Neural crest cell (in vitro differentiated cells): ENCODE measurements around the gene PSMB3. TPM values are rescaled to one million over a fixed set of nuclear protein-coding genes. Genes with fewer than 3 reads are reported as not detected.
A peak's percentile ranks its signal among the peaks of the same experiment; 100 is the strongest.

Experiments used
- DNase-seq: peaks from one replicate; pipeline ENCODE4 v3.0.0; 2021; ENCODE audit warnings: low read depth, mixed read lengths, low spot score
- H3K27ac Mint-ChIP-seq: one replicate; pipeline ENCODE4 v1.8.0; 2021; ENCODE audit warnings: mild to moderate bottlenecking, mixed read lengths; ENCODE audit not compliant: unreplicated experiment
- H3K27me3 Mint-ChIP-seq: 2 replicates; pipeline ENCODE4 v1.8.0; 2021; ENCODE audit warnings: low read depth, mild to moderate bottlenecking, mixed read lengths
- H3K36me3 Mint-ChIP-seq: 2 replicates; pipeline ENCODE4 v1.8.0; 2021; ENCODE audit warnings: low read depth, mild to moderate bottlenecking, mixed read lengths
- H3K4me1 Mint-ChIP-seq: 2 replicates; pipeline ENCODE4 v1.8.0; 2021; ENCODE audit warnings: mixed read lengths
- H3K4me3 Mint-ChIP-seq: one replicate; pipeline ENCODE4 v1.8.0; 2021; ENCODE audit warnings: mild to moderate bottlenecking, mixed read lengths
- H3K9me3 Mint-ChIP-seq: 2 replicates; pipeline ENCODE4 v1.8.0; 2021; ENCODE audit warnings: mixed read lengths
- CTCF ChIP-seq: fragments of 200-600 bp; sonication (generic); conservative IDR thresholded peaks from 2 replicates; pipeline ENCODE4 v1.5.0; 2021; ENCODE audit warnings: antibody characterized with exemption, mild to moderate bottlenecking
- total RNA-seq: library from RNA; stranded (reverse); gene quantifications from 2 replicates; pipeline ENCODE4 v1.2.1, GENCODE V29; 2021

PSMB3 gene
- total RNA-seq, 1 donor from 2014 or later: 193 TPM

GRCh38 chr17:38712593-38712992, 39.9 kb upstream of the PSMB3 start:
- DNase-seq: no peak
- H3K27me3 Mint-ChIP-seq: no peaks in the 10 kb centered on the region
- no peaks in the 10 kb centered on the region for H3K9me3 Mint-ChIP-seq
- peaks cover 16% of the 10 kb centered on the region for H3K36me3 Mint-ChIP-seq
- no peak overlapping the region for H3K27ac Mint-ChIP-seq
- peaks cover 6% of the 10 kb centered on the region for H3K4me1 Mint-ChIP-seq
- H3K4me3 Mint-ChIP-seq: no peak overlapping the region
- TF ChIP-seq CTCF: no peak

GRCh38 chr17:38713456-38714075, 39.0 kb upstream of the PSMB3 start:
- Mint-ChIP-seq H3K9me3 (no peaks in the 10 kb centered on the region), H3K36me3 (peaks cover 13% of the 10 kb centered on the region), H3K27me3 (peaks cover under 1% of the 10 kb centered on the region), H3K4me3 (no peak overlapping the region), H3K27ac (no peak overlapping the region), H3K4me1 (peaks cover 1% of the 10 kb centered on the region)
- no peak for DNase-seq
- no peak for TF ChIP-seq CTCF

GRCh38 chr17:38715216-38715943, 37.2 kb upstream of the PSMB3 start:
- Mint-ChIP-seq H3K4me3 (no peak overlapping the region), H3K27me3 (peaks cover 10% of the 10 kb centered on the region), H3K9me3 (no peaks in the 10 kb centered on the region), H3K36me3 (peaks cover 7% of the 10 kb centered on the region), H3K27ac (peak overlapping the region; percentile 57), H3K4me1 (peaks cover 12% of the 10 kb centered on the region)
- DNase-seq: no peak
- no peak for TF ChIP-seq CTCF

GRCh38 chr17:38716368-38717005, 36.1 kb upstream of the PSMB3 start:
- Mint-ChIP-seq H3K36me3 (peaks cover 7% of the 10 kb centered on the region), H3K27me3 (peaks cover 10% of the 10 kb centered on the region), H3K9me3 (no peaks in the 10 kb centered on the region), H3K4me3 (no peak overlapping the region), H3K4me1 (peaks cover 21% of the 10 kb centered on the region), H3K27ac (no peak overlapping the region)
- no peak for TF ChIP-seq CTCF
- no peak for DNase-seq

GRCh38 chr17:38717139-38717745, 35.3 kb upstream of the PSMB3 start:
- TF ChIP-seq CTCF: no peak
- DNase-seq: no peak
- Mint-ChIP-seq H3K36me3 (peaks cover 7% of the 10 kb centered on the region), H3K27me3 (peaks cover 10% of the 10 kb centered on the region), H3K27ac (no peak overlapping the region), H3K4me3 (no peak overlapping the region), H3K4me1 (peaks cover 21% of the 10 kb centered on the region), H3K9me3 (no peaks in the 10 kb centered on the region)
